ENCODE results near the gene CLDN2.
A peak's percentile ranks its signal among the peaks of the same experiment; 100 is the strongest.

CLDN2 gene

GRCh38 chrX:106894978-106895452 is 25.2 kb upstream of the CLDN2 start:
- DNase-seq (ENCODE audit: low read depth) = peak; percentile 59
- TF ChIP-seq CTCF (conservative IDR thresholded peaks at IDR 0.05; ENCODE audit: low read length) = no peak
- H3K4me3 ChIP-seq (ENCODE audit: low read length) = no peak overlapping the region

- no peak for TF ChIP-seq CTCF (conservative IDR thresholded peaks at IDR 0.05; ENCODE audit: low read length)
- DNase-seq (ENCODE audit: low read depth) = peak; percentile 40
- no peak overlapping the region for H3K4me3 ChIP-seq (ENCODE audit: low read length)
Measured at GRCh38 chrX:106897259-106897658, 22.9 kb upstream of the CLDN2 start.

GRCh38 chrX:106898462-106898861 is 21.7 kb upstream of the CLDN2 start:
- TF ChIP-seq CTCF (conservative IDR thresholded peaks at IDR 0.05; ENCODE audit: low read length) = peak; percentile 35
- peak; percentile 42 for DNase-seq (ENCODE audit: low read depth)
- H3K4me3 ChIP-seq (ENCODE audit: low read length) = no peak overlapping the region

GRCh38 chrX:106899276-106899675 is 20.9 kb upstream of the CLDN2 start:
- DNase-seq (ENCODE audit: low read depth) = no peak
- no peak overlapping the region for H3K4me3 ChIP-seq (ENCODE audit: low read length)

GRCh38 chrX:106899841-106900240 is 20.4 kb upstream of the CLDN2 start:
- no peak for DNase-seq (ENCODE audit: low read depth)
- no peak overlapping the region for H3K4me3 ChIP-seq (ENCODE audit: low read length)
- TF ChIP-seq CTCF (conservative IDR thresholded peaks at IDR 0.05; ENCODE audit: low read length) = no peak

More at GRCh38 chrX:106899276-106899675, 20.9 kb upstream of the CLDN2 start:
- TF ChIP-seq CTCF (conservative IDR thresholded peaks at IDR 0.05; ENCODE audit: low read length) = no peak

- no peak for TF ChIP-seq CTCF (conservative IDR thresholded peaks at IDR 0.05; ENCODE audit: low read length)
- no peak for DNase-seq (ENCODE audit: low read depth)
Measured at GRCh38 chrX:106901341-106901740, 18.9 kb upstream of the CLDN2 start.

GRCh38 chrX:106901781-106902219 is 18.4 kb upstream of the CLDN2 start:
- TF ChIP-seq CTCF (conservative IDR thresholded peaks at IDR 0.05; ENCODE audit: low read length) = no peak
- H3K4me3 ChIP-seq (ENCODE audit: low read length) = no peak overlapping the region
- no peak for DNase-seq (ENCODE audit: low read depth)

More at GRCh38 chrX:106901341-106901740, 18.9 kb upstream of the CLDN2 start:
- H3K4me3 ChIP-seq (ENCODE audit: low read length) = no peak overlapping the region

All from AG10803 (cell line).